ENCODE measurements around the gene DYRK4.

DNA sequence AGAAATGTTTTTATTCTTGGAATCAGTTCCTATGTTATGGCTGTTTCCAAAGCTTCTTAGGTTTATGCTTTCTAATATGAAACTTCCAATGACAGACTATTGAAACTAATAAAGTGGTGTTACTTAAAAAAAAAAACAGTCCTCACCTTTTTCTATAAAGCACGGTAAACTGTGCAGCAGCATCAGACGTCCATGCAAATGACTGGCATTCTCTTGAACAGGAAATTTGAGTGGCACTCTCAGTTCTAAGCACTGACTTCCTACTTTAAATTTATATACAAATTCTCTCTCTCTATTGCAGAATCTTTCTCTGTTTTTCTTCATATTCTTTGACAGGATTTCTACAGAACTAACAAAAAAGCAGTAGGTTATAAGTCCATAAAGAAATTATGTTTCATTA, 26.1 kb upstream of the DYRK4 start:
- TF ChIP-seq, protein P1, sequence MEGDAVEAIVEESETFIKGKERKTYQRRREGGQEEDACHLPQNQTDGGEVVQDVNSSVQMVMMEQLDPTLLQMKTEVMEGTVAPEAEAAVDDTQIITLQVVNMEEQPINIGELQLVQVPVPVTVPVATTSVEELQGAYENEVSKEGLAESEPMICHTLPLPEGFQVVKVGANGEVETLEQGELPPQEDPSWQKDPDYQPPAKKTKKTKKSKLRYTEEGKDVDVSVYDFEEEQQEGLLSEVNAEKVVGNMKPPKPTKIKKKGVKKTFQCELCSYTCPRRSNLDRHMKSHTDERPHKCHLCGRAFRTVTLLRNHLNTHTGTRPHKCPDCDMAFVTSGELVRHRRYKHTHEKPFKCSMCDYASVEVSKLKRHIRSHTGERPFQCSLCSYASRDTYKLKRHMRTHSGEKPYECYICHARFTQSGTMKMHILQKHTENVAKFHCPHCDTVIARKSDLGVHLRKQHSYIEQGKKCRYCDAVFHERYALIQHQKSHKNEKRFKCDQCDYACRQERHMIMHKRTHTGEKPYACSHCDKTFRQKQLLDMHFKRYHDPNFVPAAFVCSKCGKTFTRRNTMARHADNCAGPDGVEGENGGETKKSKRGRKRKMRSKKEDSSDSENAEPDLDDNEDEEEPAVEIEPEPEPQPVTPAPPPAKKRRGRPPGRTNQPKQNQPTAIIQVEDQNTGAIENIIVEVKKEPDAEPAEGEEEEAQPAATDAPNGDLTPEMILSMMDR (IDR thresholded peaks at IDR 0.05; ENCODE audit: insufficient read depth, low read length, poor library complexity, severe bottlenecking): no peak
- TF ChIP-seq EZH2phosphoT487 (conservative IDR thresholded peaks at IDR 0.05; ENCODE audit: low read length): no peak
